Loucy (cell line): ENCODE data around the gene PLCH1.

Experiments
- H2AFZ ChIP-seq: fragments of 200-600 bp; sonication (generic); 2 replicates; pipeline ENCODE4 v1.6.0; 2016; ENCODE audit warnings: antibody characterized with exemption, mild to moderate bottlenecking, low read length, moderate library complexity
- H3F3A ChIP-seq: fragments of 200-600 bp; 2 replicates; pipeline ENCODE4 v1.6.0; 2016; ENCODE audit warnings: antibody characterized with exemption, low read depth, mild to moderate bottlenecking
- H3K27me3 ChIP-seq: fragments of 200-600 bp; sonication (generic); 2 replicates; pipeline ENCODE4 v1.6.1; 2014; ENCODE audit warnings: low read length, mild to moderate bottlenecking; ENCODE audit not compliant: insufficient read depth, poor library complexity, severe bottlenecking
- H3K36me3 ChIP-seq: fragments of 200-600 bp; sonication (generic); 2 replicates; pipeline ENCODE4 v1.6.1; 2016; ENCODE audit warnings: low read length; ENCODE audit not compliant: insufficient read depth
- H3K4me1 ChIP-seq: fragments of 200-600 bp; sonication (generic); 2 replicates; pipeline ENCODE4 v1.5.1; 2014; ENCODE audit warnings: low read length, mild to moderate bottlenecking; ENCODE audit not compliant: insufficient read depth, poor library complexity, severe bottlenecking
- H3K4me2 ChIP-seq: fragments of 200-600 bp; sonication (generic); 2 replicates; pipeline ENCODE4 v1.6.0; 2014; ENCODE audit warnings: antibody characterized with exemption, low read length, low read depth, mild to moderate bottlenecking; ENCODE audit not compliant: poor library complexity, severe bottlenecking
- H3K4me3 ChIP-seq: fragments of 200-600 bp; sonication (generic); 2 replicates; pipeline ENCODE4 v1.5.1; 2014; ENCODE audit warnings: low read length, mild to moderate bottlenecking, mixed read lengths; ENCODE audit not compliant: poor library complexity, severe bottlenecking
- H3K79me2 ChIP-seq: fragments of 200-600 bp; sonication (generic); 2 replicates; pipeline ENCODE4 v1.6.1; 2014; ENCODE audit warnings: low read length; ENCODE audit not compliant: insufficient read depth
- H3K9ac ChIP-seq: fragments of 200-600 bp; sonication (generic); 2 replicates; pipeline ENCODE4 v1.6.0; 2014; ENCODE audit warnings: mild to moderate bottlenecking, low read depth, low read length, moderate library complexity; ENCODE audit not compliant: poor library complexity, severe bottlenecking
- H3K9me2 ChIP-seq: fragments of 200-600 bp; sonication (generic); replicated peaks from 2 replicates; pipeline ENCODE4 v1.6.1; 2016; ENCODE audit warnings: low read depth, low read length, mixed read lengths
- H3K9me3 ChIP-seq: fragments of 200-600 bp; sonication (generic); 2 replicates; pipeline ENCODE4 v1.6.1; 2014; ENCODE audit warnings: mild to moderate bottlenecking, antibody characterized with exemption, low read length, low read depth; ENCODE audit not compliant: insufficient read depth
- H4K20me1 ChIP-seq: fragments of 200-600 bp; sonication (generic); 2 replicates; pipeline ENCODE4 v1.6.0; 2014; ENCODE audit warnings: antibody characterized with exemption, low read length, mild to moderate bottlenecking; ENCODE audit not compliant: insufficient read depth, poor library complexity, severe bottlenecking
- CTCF ChIP-seq: fragments of 200-600 bp; sonication (generic); conservative IDR thresholded peaks from 2 replicates; pipeline ENCODE4 v1.5.1; 2014; ENCODE audit warnings: mild to moderate bottlenecking, antibody characterized with exemption, low read length
- EZH2phosphoT487 ChIP-seq: fragments of 200-600 bp; IDR thresholded peaks from 2 replicates; pipeline ENCODE4 v1.6.1; 2018; ENCODE audit warnings: antibody characterized with exemption, mild to moderate bottlenecking, moderate library complexity, borderline replicate concordance

The PLCH1 gene

GRCh38 chr3:155377847-155378246 is 367.0 kb downstream of the PLCH1 start:
- Histone ChIP-seq H3K36me3 (no peaks in the 10 kb centered on the region), H3K27me3 (no peaks in the 10 kb centered on the region), H3K79me2 (no peaks in the 10 kb centered on the region), H3K4me3 (no peak overlapping the region), H3K9me2 (no peaks in the 10 kb centered on the region), H4K20me1 (no peaks in the 10 kb centered on the region), H3K4me2 (no peak overlapping the region), H3F3A (no peaks in the 10 kb centered on the region), H3K4me1 (peaks cover 5% of the 10 kb centered on the region), H3K9me3 (no peaks in the 10 kb centered on the region), H3K9ac (no peak overlapping the region), H2AFZ (no peak overlapping the region)
- no peak for TF ChIP-seq CTCF
- TF ChIP-seq EZH2phosphoT487, result no peak

- Histone ChIP-seq H3K36me3 (no peaks in the 10 kb centered on the region), H3K4me2 (no peak overlapping the region), H3K4me3 (no peak overlapping the region), H3K9me3 (no peaks in the 10 kb centered on the region), H2AFZ (no peak overlapping the region), H3K27me3 (no peaks in the 10 kb centered on the region), H3K9me2 (no peaks in the 10 kb centered on the region), H3F3A (no peaks in the 10 kb centered on the region), H3K79me2 (no peaks in the 10 kb centered on the region), H4K20me1 (no peaks in the 10 kb centered on the region), H3K9ac (no peak overlapping the region), H3K4me1 (peaks cover 5% of the 10 kb centered on the region)
- TF ChIP-seq CTCF (no peak), EZH2phosphoT487 (no peak)
Observed at GRCh38 chr3:155377071-155377470, 367.8 kb downstream of the PLCH1 start.

- Histone ChIP-seq H3K4me2 (no peak overlapping the region), H3K27me3 (no peaks in the 10 kb centered on the region), H3K4me3 (no peak overlapping the region), H4K20me1 (no peaks in the 10 kb centered on the region), H3F3A (no peaks in the 10 kb centered on the region), H3K9me3 (no peaks in the 10 kb centered on the region), H3K79me2 (no peaks in the 10 kb centered on the region), H3K4me1 (peaks cover 13% of the 10 kb centered on the region), H2AFZ (no peak overlapping the region), H3K9me2 (no peaks in the 10 kb centered on the region), H3K36me3 (no peaks in the 10 kb centered on the region), H3K9ac (no peak overlapping the region)
- no peak for TF ChIP-seq EZH2phosphoT487
- TF ChIP-seq CTCF, result no peak
Observed at GRCh38 chr3:155372281-155372680, 372.6 kb downstream of the PLCH1 start.
